Heart left ventricle (tissue), 16 donors: ENCODE measurements around the gene STK36. TPM values are rescaled to one million over a fixed set of nuclear protein-coding genes. Genes with fewer than 3 reads are reported as not detected.

Experiments used
- ATAC-seq, 4 donors: fragments of 200-7000 bp; cut with Tn5 transposase; one replicate each; pipeline ENCODE4 v1.9.1; 2020 to 2022; ENCODE audit warnings: moderate library complexity in 4 of 4, mild to moderate bottlenecking in 3 of 4, moderate number of reproducible peaks in 1 of 4
- DNase-seq, 5 donors: peaks; one replicate each; pipeline ENCODE4 v3.0.0-alpha.2; 2020
- H3K27ac ChIP-seq, 12 donors: fragments of 200-600 bp; sonication (generic) in 4 of 12; one replicate each; pipeline versions ENCODE4 v1.5.0 to v1.8.0; 2016 to 2022; ENCODE audit warnings: mild to moderate bottlenecking in 2 of 12
- H3K27me3 ChIP-seq, 9 donors: fragments of 200-600 bp; sonication (generic) in 2 of 9; one replicate each; pipeline versions ENCODE4 v1.5.1 to v1.8.0; 2016 to 2022; ENCODE audit warnings: mild to moderate bottlenecking in 3 of 9
- H3K36me3 ChIP-seq, 9 donors: fragments of 200-600 bp; sonication (generic) in 2 of 9; one replicate each; pipeline versions ENCODE4 v1.5.0 to v1.8.0; 2018 to 2022; ENCODE audit warnings: mild to moderate bottlenecking in 2 of 9
- H3K4me1 ChIP-seq, 12 donors: fragments of 200-600 bp; sonication (generic) in 4 of 12; one replicate each; pipeline versions ENCODE4 v1.5.0 to v1.8.0; 2016 to 2022; ENCODE audit warnings: mild to moderate bottlenecking in 3 of 12
- H3K4me3 ChIP-seq, 12 donors: fragments of 200-600 bp; sonication (generic) in 4 of 12; one replicate each; pipeline versions ENCODE4 v1.5.0 to v1.8.0; 2017 to 2022; ENCODE audit warnings: mild to moderate bottlenecking in 9 of 12, moderate library complexity in 4 of 12
- H3K9me3 ChIP-seq, 12 donors: fragments of 200-600 bp; sonication (generic) in 4 of 12; one replicate each; pipeline versions ENCODE4 v1.5.0 to v1.8.0; 2016 to 2022; ENCODE audit warnings: mild to moderate bottlenecking in 1 of 12
- CTCF ChIP-seq, 12 donors: fragments of 200-600 bp; sonication (generic) in 4 of 12; IDR thresholded peaks; one replicate each; pipeline versions ENCODE4 v1.5.0 to v1.8.0; 2018 to 2022; ENCODE audit warnings: antibody characterized with exemption in 12 of 12, mild to moderate bottlenecking in 5 of 12
- POLR2A ChIP-seq, 2 donors: fragments of 450-650 bp; IDR thresholded peaks; one replicate each; pipeline ENCODE4 v1.6.1; 2017; ENCODE audit warnings: antibody characterized with exemption in 2 of 2, mild to moderate bottlenecking in 2 of 2, moderate library complexity in 2 of 2
- WGBS, 4 donors: extraction: QIAGEN DNeasy Blood & Tissue Kit in 2 of 4; methylation state at CpG; one replicate each; pipeline versions ENCODE4 v1.1.5 to v1.1.7; 2013 to 2018; 5-methylcytosine and 5-hydroxymethylcytosine counted together
- intact Hi-C, 10 donors: fragments of 100-400 bp; cut with DNase I; formaldehyde crosslinking; loops; one replicate each; pipeline versions ENCODE4 v1.11.1 to v1.14.2; 2022
- polyA plus RNA-seq, 2 donors: library from polyadenylated mRNA; stranded (reverse); fragments of 200-250 nt; gene quantifications; one replicate each; pipeline ENCODE4 v1.2.3, GENCODE V29; 2013
- total RNA-seq, 9 donors: library from RNA; depleted of rRNA in 2 of 9; stranded (reverse); fragments of >200 nt in 2 of 9; fragmentation: NEBNext Ultra II Directional in 3 of 9; extraction: Animal tissue kit (Norgen Biotek cat#: 25700) in 3 of 9; gene quantifications; one replicate each; pipeline versions ENCODE4 v1.1.0 to v1.2.4, GENCODE V29; 2016 to 2023
- donor health status: ischemic (EF 13 %, LVEDD 7.1; RV severe dilation, severe dysfunction).
- donor health status: healthy with polysubstance abuse.
- donor health status: DM: no; HTN: yes; CAD: no.
- donor health status: DM: no; HTN: no; CAD: no.
- donor health status: ischemic (EF 25% LVEDD 6.9; RV normal size, moderate dysfunction).
- donor health status: ischemic (EF 25% LVEDD 5.7; RV mildly dilated, moderate dysfunction).
- donor health status: healthy.
- donor health status: DM: yes; HTN: yes; CAD: no.
- donor health status: ischemic (EF 35%, LVEDD 5.7; RV mildly dilated, moderate dysfunction).
- donor health status: nonischemic (EF 11% LVEDD 7.7; RV severe dilation, severe dysfunction).
- donor health status: DM: yes; HTN: yes; CAD: no.
- donor health status: PGD.
- donor health status: ischemic (EF 29% LVEDD 5.4; RV normal size, mild dysfunction).
- donor health status: nonischemic (EF 23%, LVEDD 6.1; RV moderate dilation, normal function).

Gene STK36
- total and polyA plus RNA-seq, 11 donors: 4.7 to 16.2 (median 7.9) TPM

GRCh38 chr2:218733171-218734021, 61.5 kb downstream of the STK36 start:
- Histone ChIP-seq H3K27ac (peak overlapping the region in 3 of 12 donors; percentile 9 to 93 (median 61)), H3K4me3 (no peak overlapping the region), H3K4me1 (peaks cover 0 to 56% (median 6%) of the 10 kb centered on the region in 12 donors), H3K36me3 (peaks cover 0 to 16% (median 8%) of the 10 kb centered on the region in 9 donors), H3K27me3 (no peaks in the 10 kb centered on the region), H3K9me3 (no peaks in the 10 kb centered on the region)
- intact Hi-C loops: no loop called here
- DNase-seq (peak in 1 of 5 donors; percentile 48), ATAC-seq (peak in 3 of 4 donors; percentile 59 to 87 (median 66))
- WGBS, 4 donors: 78 to 96% (median 84%) methylated on average over 6 of the region's 6 CpGs
- no peak for TF ChIP-seq CTCF (IDR thresholded peaks at IDR 0.05)
- no peak for TF ChIP-seq POLR2A (IDR thresholded peaks at IDR 0.05)

- no peaks in the 10 kb centered on the region for H3K27me3 ChIP-seq
- ATAC-seq: no peak
- H3K27ac ChIP-seq: peak overlapping the region in 2 of 12 donors; percentile 16 to 93
- DNase-seq: no peak
- intact Hi-C loops: no loop called here
- H3K9me3 ChIP-seq: no peaks in the 10 kb centered on the region
- peaks cover 0 to 26% (median 17%) of the 10 kb centered on the region in 9 donors for H3K36me3 ChIP-seq
- H3K4me3 ChIP-seq: no peak overlapping the region
- 92 to 96% (median 95%) methylated on average over 8 of the region's 8 CpGs for WGBS, 4 donors
- peaks cover 0 to 56% (median 6%) of the 10 kb centered on the region in 12 donors for H3K4me1 ChIP-seq
- TF ChIP-seq POLR2A (IDR thresholded peaks at IDR 0.05) (no peak), CTCF (IDR thresholded peaks at IDR 0.05) (no peak)
Observed at GRCh38 chr2:218734190-218734975, 62.5 kb downstream of the STK36 start.

GRCh38 chr2:218736531-218736930, 64.6 kb downstream of the STK36 start:
- H3K4me3 ChIP-seq: no peak overlapping the region
- H3K27ac ChIP-seq: no peak overlapping the region
- intact Hi-C loops: no loop called here
- ATAC-seq (no peak), DNase-seq (no peak)
- H3K9me3 ChIP-seq: no peaks in the 10 kb centered on the region
- H3K27me3 ChIP-seq: no peaks in the 10 kb centered on the region
- peaks cover 0 to 43% (median 4%) of the 10 kb centered on the region in 12 donors for H3K4me1 ChIP-seq
- peaks cover 0 to 47% (median 35%) of the 10 kb centered on the region in 9 donors for H3K36me3 ChIP-seq
- TF ChIP-seq POLR2A (IDR thresholded peaks at IDR 0.05): no peak
- TF ChIP-seq CTCF (IDR thresholded peaks at IDR 0.05): no peak
- WGBS, 4 donors: 57 to 73% (median 60%) methylated on average over 2 of the region's 2 CpGs

- Histone ChIP-seq H3K9me3 (no peaks in the 10 kb centered on the region), H3K36me3 (peaks cover 0 to 64% (median 50%) of the 10 kb centered on the region in 9 donors), H3K4me1 (peaks cover 0 to 48% (median 14%) of the 10 kb centered on the region in 12 donors), H3K27me3 (no peaks in the 10 kb centered on the region), H3K4me3 (no peak overlapping the region), H3K27ac (peak overlapping the region in 1 of 12 donors; percentile 23)
- DNase-seq: no peak
- WGBS, 4 donors: 72 to 77% (median 73%) methylated on average over 6 of the region's 6 CpGs
- TF ChIP-seq POLR2A (IDR thresholded peaks at IDR 0.05): no peak
- no peak for TF ChIP-seq CTCF (IDR thresholded peaks at IDR 0.05)
- intact Hi-C loops: no loop called here
- ATAC-seq: no peak
Observed at GRCh38 chr2:218743068-218743467, 71.2 kb downstream of the STK36 start.
